ENCODE results near the gene SFXN2.

DNA sequence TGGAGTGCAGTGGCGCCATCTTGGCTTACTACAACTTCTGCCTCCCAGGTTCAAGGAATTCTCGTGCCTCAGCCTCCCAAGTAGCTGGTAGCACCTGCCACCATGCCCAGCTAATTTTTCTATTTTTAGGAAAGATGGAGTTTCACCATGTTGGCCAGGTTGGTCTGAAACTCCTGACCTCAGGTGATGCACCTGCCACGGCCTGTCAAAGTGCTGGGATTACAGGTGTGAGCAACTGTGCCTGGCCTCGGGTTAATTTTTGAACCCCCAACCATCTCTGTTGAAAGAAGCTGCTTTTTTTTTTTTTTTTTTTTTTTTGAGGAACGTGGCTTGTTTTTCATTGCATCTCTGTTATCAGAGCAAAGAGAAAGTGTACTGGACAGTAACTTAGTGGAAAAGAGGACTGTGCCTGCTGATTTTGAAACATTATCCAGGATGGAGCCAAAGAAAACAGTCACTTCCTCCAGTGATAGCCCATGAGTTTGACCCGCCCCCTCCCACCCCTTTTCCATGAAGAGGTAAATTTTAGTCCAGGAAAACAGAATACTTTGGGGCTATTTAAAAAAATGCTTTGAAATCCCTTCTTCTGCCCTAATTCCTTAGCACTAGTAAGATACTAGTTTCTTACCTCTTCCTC lies 67.6 kb downstream of the SFXN2 start:
- TF ChIP-seq, protein P1, sequence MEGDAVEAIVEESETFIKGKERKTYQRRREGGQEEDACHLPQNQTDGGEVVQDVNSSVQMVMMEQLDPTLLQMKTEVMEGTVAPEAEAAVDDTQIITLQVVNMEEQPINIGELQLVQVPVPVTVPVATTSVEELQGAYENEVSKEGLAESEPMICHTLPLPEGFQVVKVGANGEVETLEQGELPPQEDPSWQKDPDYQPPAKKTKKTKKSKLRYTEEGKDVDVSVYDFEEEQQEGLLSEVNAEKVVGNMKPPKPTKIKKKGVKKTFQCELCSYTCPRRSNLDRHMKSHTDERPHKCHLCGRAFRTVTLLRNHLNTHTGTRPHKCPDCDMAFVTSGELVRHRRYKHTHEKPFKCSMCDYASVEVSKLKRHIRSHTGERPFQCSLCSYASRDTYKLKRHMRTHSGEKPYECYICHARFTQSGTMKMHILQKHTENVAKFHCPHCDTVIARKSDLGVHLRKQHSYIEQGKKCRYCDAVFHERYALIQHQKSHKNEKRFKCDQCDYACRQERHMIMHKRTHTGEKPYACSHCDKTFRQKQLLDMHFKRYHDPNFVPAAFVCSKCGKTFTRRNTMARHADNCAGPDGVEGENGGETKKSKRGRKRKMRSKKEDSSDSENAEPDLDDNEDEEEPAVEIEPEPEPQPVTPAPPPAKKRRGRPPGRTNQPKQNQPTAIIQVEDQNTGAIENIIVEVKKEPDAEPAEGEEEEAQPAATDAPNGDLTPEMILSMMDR (IDR thresholded peaks at IDR 0.05): no peak
- peak in 1 of 2 donors; percentile 37 for TF ChIP-seq POLR2A (IDR thresholded peaks at IDR 0.05)

Data from adrenal gland (tissue), 5 donors.